HEK293T (cell line): ENCODE measurements around the gene CIITA.

Experiments
- CTCF ChIA-PET: fragments of 350-600 bp; formaldehyde crosslinking; extraction: SDS; loops from one replicate; lab custom pipeline; 2021; ENCODE audit warnings: antibody characterized with exemption, inconsistent platforms; lab: Yijun Ruan, JAX
- POLR2A ChIA-PET: fragments of 350-600 bp; formaldehyde crosslinking; extraction: SDS; loops from one replicate; lab custom pipeline; 2020; ENCODE audit warnings: antibody characterized with exemption, inconsistent platforms; lab: Yijun Ruan, JAX
- DNase-seq: peaks from one replicate; pipeline ENCODE4 v3.0.0; 2012; ENCODE audit warnings: mixed read lengths; ENCODE audit errors: extremely low spot score
- ARNT ChIP-seq: fragments of 450-650 bp; IDR thresholded peaks from 2 replicates; pipeline ENCODE4 v1.6.1; 2017; ENCODE audit warnings: mild to moderate bottlenecking
- BHLHE40 ChIP-seq: fragments of 450-650 bp; IDR thresholded peaks from 2 replicates; pipeline ENCODE4 v1.6.1; 2016; ENCODE audit warnings: mild to moderate bottlenecking, moderate library complexity, borderline replicate concordance
- CTBP1 ChIP-seq: fragments of 450-650 bp; IDR thresholded peaks from 2 replicates; pipeline ENCODE4 v1.6.1; 2016; ENCODE audit warnings: borderline replicate concordance
- ELF4 ChIP-seq: fragments of 450-650 bp; IDR thresholded peaks from 2 replicates; pipeline ENCODE4 v1.6.1; 2017; ENCODE audit warnings: antibody characterized with exemption
- FOXA1 ChIP-seq: fragments of 450-650 bp; IDR thresholded peaks from 2 replicates; pipeline ENCODE4 v1.6.1; 2016; ENCODE audit warnings: mild to moderate bottlenecking
- FOXK2 ChIP-seq: fragments of 450-650 bp; IDR thresholded peaks from 2 replicates; pipeline ENCODE4 v1.6.1; 2016; ENCODE audit warnings: mild to moderate bottlenecking
- FOXM1 ChIP-seq: fragments of 450-650 bp; IDR thresholded peaks from 2 replicates; pipeline ENCODE4 v1.6.1; 2017; ENCODE audit warnings: mild to moderate bottlenecking, borderline replicate concordance
- HDGF ChIP-seq: fragments of 450-650 bp; IDR thresholded peaks from 2 replicates; pipeline ENCODE4 v1.6.1; 2017; ENCODE audit warnings: antibody characterized with exemption, borderline replicate concordance
- L3MBTL2 ChIP-seq: fragments of 450-650 bp; conservative IDR thresholded peaks from 2 replicates; pipeline ENCODE4 v1.6.1; 2016; ENCODE audit warnings: mild to moderate bottlenecking
- LEF1 ChIP-seq: fragments of 450-650 bp; IDR thresholded peaks from 2 replicates; pipeline ENCODE4 v1.6.1; 2017; ENCODE audit warnings: mild to moderate bottlenecking, borderline replicate concordance
- NFRKB ChIP-seq: fragments of 450-650 bp; IDR thresholded peaks from 2 replicates; pipeline ENCODE4 v1.6.1; 2016; ENCODE audit warnings: mild to moderate bottlenecking, moderate library complexity
- SP1 ChIP-seq: fragments of 450-650 bp; IDR thresholded peaks from 2 replicates; pipeline ENCODE4 v1.6.1; 2017
- SUZ12 ChIP-seq: fragments of 450-650 bp; IDR thresholded peaks from 2 replicates; pipeline ENCODE4 v1.6.1; 2016; ENCODE audit warnings: mild to moderate bottlenecking
- TARDBP ChIP-seq: fragments of 450-650 bp; IDR thresholded peaks from 2 replicates; pipeline ENCODE4 v1.6.1; 2016
- ZNF384 ChIP-seq: fragments of 450-650 bp; IDR thresholded peaks from 2 replicates; pipeline ENCODE4 v1.6.1; 2016
- TF ChIP-seq, protein P1 (sequence below): fragments of 450-650 bp; IDR thresholded peaks from 2 replicates; pipeline ENCODE4 v1.6.1; 2016

The CIITA gene

GRCh38 chr16:10851512-10851911 lies 25.5 kb upstream of the CIITA start:
- CTCF ChIA-PET, result no interaction called here
- POLR2A ChIA-PET, result no interaction called here
- no peak for DNase-seq
- TF ChIP-seq, protein P1, sequence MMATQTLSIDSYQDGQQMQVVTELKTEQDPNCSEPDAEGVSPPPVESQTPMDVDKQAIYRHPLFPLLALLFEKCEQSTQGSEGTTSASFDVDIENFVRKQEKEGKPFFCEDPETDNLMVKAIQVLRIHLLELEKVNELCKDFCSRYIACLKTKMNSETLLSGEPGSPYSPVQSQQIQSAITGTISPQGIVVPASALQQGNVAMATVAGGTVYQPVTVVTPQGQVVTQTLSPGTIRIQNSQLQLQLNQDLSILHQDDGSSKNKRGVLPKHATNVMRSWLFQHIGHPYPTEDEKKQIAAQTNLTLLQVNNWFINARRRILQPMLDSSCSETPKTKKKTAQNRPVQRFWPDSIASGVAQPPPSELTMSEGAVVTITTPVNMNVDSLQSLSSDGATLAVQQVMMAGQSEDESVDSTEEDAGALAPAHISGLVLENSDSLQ, result no peak
- TF ChIP-seq TARDBP, result no peak
- TF ChIP-seq HDGF, result no peak
- TF ChIP-seq SP1, result no peak
- no peak for TF ChIP-seq ELF4
- no peak for TF ChIP-seq SUZ12
- no peak for TF ChIP-seq BHLHE40
- TF ChIP-seq ZNF384, result no peak
- TF ChIP-seq FOXK2, result no peak
- TF ChIP-seq ARNT, result no peak
- TF ChIP-seq FOXA1, result no peak
- TF ChIP-seq L3MBTL2, result no peak
- TF ChIP-seq NFRKB, result no peak
- TF ChIP-seq LEF1, result no peak
- TF ChIP-seq FOXM1, result no peak
- no peak for TF ChIP-seq CTBP1

DNA sequence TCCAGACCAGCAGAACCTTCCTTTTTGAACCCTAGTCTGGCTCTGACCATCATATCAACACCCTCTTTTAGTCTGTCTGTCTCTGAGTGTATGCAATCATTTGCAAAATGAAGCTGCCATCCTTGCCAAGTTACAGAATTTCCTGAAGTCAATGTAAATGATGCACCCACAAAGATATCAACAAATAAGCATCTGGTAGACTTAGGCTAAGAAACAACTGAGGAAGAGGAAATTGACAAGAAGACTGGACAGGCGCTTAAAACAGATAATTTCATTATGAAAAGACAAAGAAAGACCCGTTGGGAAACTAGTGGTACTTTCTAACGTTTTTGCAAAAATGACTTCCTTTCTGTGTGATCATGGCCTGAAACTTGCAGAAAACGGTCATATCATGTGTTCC lies 24.7 kb upstream of the CIITA start:
- CTCF ChIA-PET, result no interaction called here
- DNase-seq, result no peak
- POLR2A ChIA-PET, result no interaction called here
- no peak for TF ChIP-seq ARNT
- TF ChIP-seq TARDBP, result no peak
- TF ChIP-seq BHLHE40, result no peak
- no peak for TF ChIP-seq FOXA1
- no peak for TF ChIP-seq HDGF
- TF ChIP-seq LEF1, result no peak
- no peak for TF ChIP-seq L3MBTL2
- TF ChIP-seq FOXM1, result no peak
- no peak for TF ChIP-seq FOXK2
- TF ChIP-seq NFRKB, result no peak
- TF ChIP-seq CTBP1, result no peak
- TF ChIP-seq, protein P1, result no peak
- no peak for TF ChIP-seq SUZ12
- no peak for TF ChIP-seq SP1
- TF ChIP-seq ZNF384, result no peak
- TF ChIP-seq ELF4, result no peak

DNA sequence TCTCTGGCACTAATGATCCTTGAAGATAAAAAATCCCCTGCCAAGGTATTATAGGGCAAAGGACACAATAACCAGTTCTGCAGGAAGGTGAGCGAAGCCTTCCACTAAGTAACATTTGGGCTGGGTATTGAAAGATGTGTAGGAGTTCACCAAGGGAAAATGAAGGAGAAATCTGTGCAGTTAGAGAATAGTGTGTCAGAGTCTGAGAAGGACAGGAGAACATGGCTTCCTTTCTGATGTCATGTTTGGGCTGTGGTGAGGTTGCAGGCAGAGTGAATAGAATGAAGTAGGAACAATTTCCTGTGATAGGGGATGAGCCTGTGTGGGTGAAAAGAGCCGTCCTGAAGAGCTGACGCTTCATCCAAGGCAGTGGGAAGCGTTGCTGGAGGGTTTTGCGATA lies 24.1 kb upstream of the CIITA start:
- no peak for DNase-seq
- TF ChIP-seq NFRKB, result no peak
- TF ChIP-seq CTBP1, result no peak
- TF ChIP-seq SUZ12, result no peak
- no peak for TF ChIP-seq LEF1
- TF ChIP-seq HDGF, result no peak
- no peak for TF ChIP-seq SP1
- no peak for TF ChIP-seq ARNT
- TF ChIP-seq BHLHE40, result no peak
- TF ChIP-seq TARDBP, result no peak
- no peak for TF ChIP-seq FOXA1
- TF ChIP-seq, protein P1, result no peak
- no peak for TF ChIP-seq ELF4
- no peak for TF ChIP-seq ZNF384
- TF ChIP-seq FOXK2, result no peak
- ChIA-PET POLR2A (no interaction called here), CTCF (no interaction called here)

DNA sequence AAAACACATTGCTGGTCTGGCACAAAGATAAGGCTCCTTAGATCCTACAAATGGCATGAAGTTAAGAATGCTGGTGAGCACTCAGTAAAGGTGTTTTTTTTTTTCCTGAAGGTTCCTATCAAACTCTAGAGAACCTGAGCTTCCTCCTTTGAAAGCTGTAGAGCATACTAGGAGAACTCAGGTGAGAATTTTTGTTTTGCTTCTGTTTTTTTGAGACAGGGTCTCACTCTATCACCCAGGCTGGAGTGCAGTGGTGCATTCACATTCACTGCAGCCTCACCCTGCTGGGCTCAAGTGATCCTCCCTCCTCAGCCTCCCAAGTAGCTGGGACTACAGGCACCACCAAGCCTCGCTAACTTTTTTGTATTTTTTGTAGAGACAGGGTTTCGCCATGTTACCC lies 21.0 kb upstream of the CIITA start:
- TF ChIP-seq SP1, result no peak
- no peak for TF ChIP-seq ELF4
- no peak for TF ChIP-seq LEF1
- TF ChIP-seq ZNF384, result no peak
- no peak for TF ChIP-seq FOXK2
- TF ChIP-seq NFRKB, result no peak
- TF ChIP-seq BHLHE40, result no peak
- POLR2A ChIA-PET, result no interaction called here
- no peak for DNase-seq
- CTCF ChIA-PET, result no interaction called here

DNA sequence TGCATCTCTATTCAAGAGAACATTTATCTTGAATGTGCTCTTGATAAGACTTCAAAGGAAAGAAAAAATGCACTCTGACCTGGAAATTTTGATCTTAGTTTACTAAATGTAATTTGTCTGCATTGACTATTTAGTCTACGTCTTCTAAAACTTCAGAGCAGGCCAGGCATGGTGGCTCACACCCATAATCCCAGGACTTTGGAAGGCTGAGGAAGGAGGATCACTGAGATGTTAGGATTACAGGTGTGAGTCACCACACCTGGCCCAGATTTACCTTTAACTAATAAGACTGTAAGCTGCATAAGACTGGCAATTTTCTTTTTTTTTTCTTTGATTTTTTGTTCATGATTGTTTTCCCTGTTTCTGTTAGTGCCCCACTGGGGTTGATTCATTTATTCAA lies 18.8 kb upstream of the CIITA start:
- POLR2A ChIA-PET, result no interaction called here
- CTCF ChIA-PET, result no interaction called here
- no peak for DNase-seq
- TF ChIP-seq SP1 (no peak), NFRKB (no peak), SUZ12 (no peak), CTBP1 (no peak), FOXA1 (no peak), TARDBP (no peak), ELF4 (no peak), L3MBTL2 (no peak), BHLHE40 (no peak)
- TF ChIP-seq, protein P1, result no peak

DNA sequence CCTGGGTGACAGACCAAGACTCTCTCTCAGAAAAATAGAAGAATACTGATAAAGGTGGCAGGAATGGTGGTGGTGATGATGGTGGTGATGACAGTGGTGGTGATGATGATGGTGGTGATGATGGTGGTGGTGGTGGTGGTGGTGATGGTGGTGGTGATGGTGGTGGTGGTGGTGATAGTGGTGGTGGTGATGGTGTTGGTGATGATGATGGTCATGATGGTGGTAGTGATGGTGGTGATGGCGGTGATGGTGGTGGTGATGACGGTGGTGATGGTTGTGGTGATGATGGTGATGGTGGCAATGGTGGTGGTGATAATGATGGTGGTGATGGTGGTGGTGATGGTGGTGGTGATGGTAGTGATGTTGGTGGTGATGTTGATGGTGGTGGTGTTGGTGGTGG lies 18.0 kb upstream of the CIITA start:
- CTCF ChIA-PET, result no interaction called here
- DNase-seq, result no peak
- POLR2A ChIA-PET, result no interaction called here
- TF ChIP-seq ARNT (no peak), LEF1 (no peak), FOXK2 (no peak), HDGF (no peak), TARDBP (no peak), NFRKB (no peak)
